NCI-H526 (cell line): ENCODE data around the gene OR2H2.
A peak's percentile ranks its signal among the peaks of the same experiment; 100 is the strongest.

Source experiments
- DNase-seq, 2 experiments: peaks; one replicate each; lab custom pipeline; 2025; lab: John Stamatoyannopoulos, UW

The OR2H2 gene

DNA sequence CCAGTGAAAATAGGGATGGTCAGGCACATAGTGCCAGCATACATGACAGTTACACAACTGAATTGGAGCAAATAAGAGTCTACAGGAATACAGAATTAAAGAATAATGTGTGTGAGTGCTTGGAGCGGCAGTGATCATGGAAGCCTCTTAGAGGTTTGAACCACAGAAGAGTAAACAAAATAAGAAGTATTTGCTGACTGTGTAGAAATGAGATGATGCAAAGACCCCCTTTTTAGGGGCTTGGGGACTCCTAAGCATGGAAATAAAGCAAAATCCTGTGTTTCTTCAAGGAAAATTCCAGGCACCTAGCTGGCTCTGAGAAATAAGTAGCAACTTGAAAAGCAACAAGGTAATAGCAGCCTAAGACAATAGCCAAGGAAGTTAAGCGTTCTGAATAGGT, 6.8 kb downstream of the OR2H2 start:
- no peak for DNase-seq

GRCh38 chr6:29593199-29593855, 8.4 kb downstream of the OR2H2 start:
- DNase-seq: no peak

- DNase-seq: no peak
Observed at GRCh38 chr6:29596381-29596900, 11.5 kb downstream of the OR2H2 start.

- DNase-seq: no peak
Observed at GRCh38 chr6:29597184-29597583, 12.3 kb downstream of the OR2H2 start.

GRCh38 chr6:29598172-29598747, 13.3 kb downstream of the OR2H2 start:
- no peak for DNase-seq

DNA sequence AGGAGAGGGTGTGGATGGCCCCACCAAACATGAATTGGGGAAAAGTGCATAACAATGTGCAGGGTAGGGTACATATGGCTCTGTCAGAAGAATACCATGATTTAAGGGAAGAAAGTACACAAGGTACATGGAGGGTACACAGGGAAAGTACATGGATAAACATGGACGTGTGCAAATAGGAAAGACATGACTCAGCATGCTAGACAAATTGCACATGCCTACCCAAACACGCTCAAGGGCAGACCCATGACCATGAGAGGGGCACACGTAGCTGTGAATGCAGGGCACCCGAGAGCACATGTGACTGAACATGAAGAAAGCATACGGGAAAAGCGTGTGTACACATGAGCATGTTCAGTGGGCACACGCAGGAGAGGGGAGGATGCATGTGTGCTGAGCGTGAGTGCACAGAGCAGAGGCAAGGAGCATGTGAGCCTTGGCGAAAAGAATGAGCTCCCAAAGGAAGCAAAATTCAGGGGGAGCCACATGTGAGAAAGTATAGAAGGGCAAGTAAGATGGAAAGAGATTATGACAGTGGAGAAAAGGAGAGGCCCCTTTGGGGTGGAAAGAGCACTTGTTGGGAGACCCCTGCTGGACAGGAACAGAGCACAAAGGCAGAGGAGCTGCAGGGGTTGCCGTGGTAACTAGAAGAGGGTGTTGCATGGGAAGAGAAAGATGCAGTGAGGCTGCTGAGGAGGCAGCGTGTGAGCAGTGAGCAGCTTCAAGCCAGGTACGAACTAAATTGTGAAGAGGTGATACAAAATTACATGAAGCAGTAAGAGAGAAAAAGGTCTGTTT, 17.8 kb downstream of the OR2H2 start:
- DNase-seq: peak; percentile 16 to 23

GRCh38 chr6:29603456-29603855, 18.5 kb downstream of the OR2H2 start:
- no peak for DNase-seq

DNA sequence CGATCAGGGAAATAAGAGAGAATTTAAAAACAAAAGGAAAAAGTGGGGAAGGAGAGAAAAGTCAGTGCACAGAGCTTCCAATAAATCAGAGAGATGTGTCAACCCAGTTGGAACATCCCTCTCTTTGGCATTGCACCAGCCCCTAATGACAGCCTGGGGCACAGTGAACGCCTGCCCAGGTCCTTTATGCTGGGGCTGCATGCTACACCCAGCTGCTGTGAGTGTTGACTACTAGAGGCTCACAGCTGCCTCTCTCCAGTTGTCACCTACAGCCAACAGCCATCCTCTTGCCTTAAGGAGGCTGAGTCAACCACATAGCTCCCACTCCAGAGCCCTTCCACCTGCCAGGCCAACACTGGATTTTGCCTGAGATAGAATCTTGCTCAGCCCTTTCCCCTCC, 19.0 kb downstream of the OR2H2 start:
- no peak for DNase-seq

DNA sequence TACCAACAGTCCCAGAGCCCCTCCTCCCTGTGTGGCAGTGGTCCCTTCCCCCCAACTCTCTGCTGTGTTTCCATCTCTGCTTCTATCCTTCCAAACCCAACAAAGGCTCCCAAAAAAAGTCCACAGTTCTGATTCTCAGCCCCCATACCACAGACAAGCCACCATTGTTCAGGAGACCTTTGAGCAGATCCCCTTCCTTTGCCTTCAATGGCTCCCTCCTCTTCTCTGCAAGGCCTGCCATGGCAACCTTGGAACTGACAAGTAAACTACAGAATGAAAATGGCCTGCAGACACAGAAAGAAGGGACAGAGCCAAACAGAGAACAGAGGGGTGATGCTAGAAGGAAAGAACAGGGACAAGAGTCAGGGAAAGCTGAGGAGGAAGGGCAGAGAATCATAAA, 23.2 kb downstream of the OR2H2 start:
- no peak for DNase-seq

DNA sequence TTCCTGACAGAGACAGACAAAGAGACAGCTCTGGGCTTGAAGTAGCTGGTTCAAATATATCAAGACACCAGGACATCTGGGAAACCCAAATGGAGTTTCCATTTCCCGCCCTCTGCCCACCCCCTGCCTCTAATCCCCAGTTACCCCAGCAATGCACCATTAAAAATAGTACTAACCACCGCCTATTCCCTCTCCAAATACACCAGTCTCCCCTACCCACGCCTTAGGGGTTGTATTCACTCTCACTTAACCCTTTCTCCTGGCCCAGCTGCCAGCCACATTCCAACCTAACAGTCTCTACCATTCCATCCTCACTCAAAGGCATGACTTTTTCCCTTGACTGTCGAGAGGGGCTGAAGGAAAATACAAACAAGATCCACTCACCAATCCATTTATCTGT, 25.6 kb downstream of the OR2H2 start:
- DNase-seq: no peak

GRCh38 chr6:29611426-29611825, 26.5 kb downstream of the OR2H2 start:
- no peak for DNase-seq

GRCh38 chr6:29617782-29618554, 33.0 kb downstream of the OR2H2 start:
- DNase-seq: no peak

DNA sequence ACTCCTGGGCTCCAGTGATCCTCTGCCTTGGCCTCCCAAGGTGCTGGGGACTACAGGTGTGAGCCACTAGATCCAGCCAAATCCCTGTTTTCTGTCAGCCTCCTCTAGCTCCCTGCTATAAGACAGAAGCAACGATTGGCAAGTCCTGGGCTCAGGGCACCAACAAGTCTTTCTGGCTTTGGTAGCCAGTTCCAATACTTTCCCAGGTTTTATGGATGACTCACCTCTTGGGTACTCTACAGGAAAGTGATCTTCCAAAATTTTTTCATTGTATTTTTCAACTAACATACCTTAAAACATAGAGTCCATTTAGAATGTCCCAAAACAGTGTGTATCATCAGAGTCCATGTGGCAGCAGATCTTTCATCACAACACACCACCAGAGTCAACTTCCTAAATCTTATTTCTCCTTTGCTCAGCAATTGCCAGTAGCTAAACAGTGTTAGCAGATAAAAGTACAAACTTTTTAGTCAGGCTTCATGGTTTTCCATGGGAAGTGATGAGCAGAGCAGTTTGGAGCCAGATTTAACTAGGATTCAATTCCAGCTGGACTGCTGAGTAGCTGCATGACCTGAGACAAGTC, 34.7 kb downstream of the OR2H2 start:
- DNase-seq: no peak

DNA sequence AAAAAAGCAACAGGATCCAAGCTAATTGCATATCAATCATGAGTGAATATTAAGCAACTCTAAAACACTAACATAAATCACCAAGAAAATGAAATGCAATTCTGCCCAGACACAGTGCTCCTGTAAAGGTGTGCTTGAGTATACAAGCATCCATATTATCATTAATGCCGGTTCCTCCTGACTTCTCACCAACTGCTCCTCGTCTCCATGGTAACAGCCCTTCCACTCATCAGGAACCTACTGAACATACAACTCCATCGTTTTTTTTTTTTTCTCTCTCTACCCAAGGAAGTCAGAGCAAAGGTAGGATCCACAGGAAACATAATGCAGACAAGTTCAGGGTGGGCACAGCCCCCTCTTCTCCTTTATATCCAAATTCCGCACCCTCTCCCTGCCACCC, 35.7 kb downstream of the OR2H2 start:
- peak in 1 of 2 experiments; percentile 2 for DNase-seq

GRCh38 chr6:29624520-29624961, 39.6 kb downstream of the OR2H2 start:
- DNase-seq: no peak

DNA sequence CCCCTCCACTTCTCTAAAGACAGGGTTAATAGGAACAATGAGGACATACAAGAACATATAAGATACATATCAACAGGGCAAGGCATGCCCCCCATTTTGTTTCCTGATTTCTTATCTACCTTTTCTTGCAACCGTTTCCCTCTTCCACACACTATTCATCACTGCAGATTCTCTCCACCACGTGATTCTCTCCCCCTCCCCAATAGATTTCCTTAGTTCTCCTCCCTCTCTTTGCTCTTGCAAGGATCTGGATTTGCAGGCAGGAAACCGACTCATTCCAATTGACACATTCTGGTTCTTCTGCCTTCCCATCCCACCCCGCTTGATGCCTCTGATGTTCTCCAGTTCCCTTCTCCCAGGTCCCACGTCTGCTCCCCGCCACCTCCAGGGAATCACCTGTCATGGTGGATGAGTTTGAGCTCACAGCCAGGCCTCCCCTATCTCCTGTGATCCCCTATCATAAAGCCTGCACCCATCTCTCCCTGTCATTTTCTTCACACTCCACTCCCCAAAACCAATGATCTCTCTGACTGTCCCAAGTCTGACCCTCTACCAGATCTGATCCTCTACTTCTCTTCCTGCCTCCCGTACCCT, 40.5 kb downstream of the OR2H2 start:
- DNase-seq: no peak

DNA sequence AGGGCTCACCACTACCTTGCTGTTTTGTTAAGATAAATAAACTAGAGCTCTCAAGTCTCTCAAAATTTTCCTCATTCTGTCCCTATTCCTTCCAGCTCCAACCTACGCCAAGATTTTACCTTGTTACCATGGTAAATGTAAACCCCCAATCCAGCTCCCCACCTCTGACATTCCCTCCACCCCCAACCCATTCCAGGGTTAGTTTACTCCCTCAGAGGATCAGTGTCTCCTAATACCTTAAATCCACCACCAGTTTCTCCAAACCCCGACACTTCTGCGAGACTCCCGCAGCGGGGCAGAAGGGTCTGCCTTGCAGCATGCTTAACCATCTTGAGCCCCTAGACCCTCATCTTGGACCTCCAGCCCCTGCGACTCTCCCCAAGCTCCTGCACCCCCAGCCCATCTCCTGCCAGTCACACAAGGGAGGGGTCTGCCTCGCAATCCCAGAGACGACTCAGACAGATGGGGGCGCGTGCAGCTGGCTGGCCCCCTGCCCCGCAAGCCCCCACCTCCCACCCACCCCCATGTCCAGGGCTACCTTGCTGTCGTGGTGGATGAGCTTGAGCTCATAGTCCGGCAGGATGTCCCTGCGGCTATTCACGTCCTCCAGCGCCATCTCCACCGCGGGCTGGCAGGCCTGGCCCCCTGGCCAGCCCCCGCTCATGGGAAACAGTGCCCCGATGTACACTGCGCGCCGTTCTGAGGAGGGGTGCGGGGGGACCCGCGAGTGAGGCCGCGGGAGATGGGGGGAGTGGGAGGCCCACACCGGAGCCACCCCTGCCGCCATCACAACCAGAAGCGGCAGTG, 42.2 kb downstream of the OR2H2 start:
- DNase-seq: no peak

DNA sequence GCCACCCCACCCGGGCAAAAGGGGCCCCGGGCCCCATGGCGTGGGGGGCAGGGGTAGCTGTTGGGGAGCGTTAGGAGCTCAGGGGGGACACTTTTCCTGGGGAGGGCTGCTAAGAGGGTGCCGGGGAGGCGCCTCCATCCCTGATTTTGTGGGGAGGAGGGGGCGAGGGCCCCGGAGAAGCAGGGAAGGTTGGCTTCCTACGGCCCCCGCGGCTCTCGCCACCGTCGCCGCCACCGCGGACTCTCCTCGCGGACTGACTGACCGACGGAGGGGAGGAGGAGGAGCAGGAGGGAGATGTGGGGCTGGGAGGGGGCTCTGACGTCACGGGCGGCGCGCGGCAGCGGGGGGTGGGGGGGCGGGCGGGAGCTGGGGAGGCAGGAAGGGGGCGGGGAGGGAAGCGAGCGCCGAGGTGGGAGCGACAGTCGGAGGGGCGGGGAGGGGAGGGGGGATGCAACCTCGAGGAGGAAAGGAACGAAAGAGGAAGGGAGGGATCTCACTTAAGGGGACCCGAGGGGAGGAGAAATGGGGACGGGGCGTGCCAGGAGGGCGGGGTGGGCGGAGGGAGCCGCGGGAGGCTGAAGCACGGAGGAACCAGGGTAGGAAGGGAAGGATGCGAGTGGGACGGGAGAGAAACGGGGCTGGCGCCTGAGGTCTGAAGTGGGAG, 43.0 kb downstream of the OR2H2 start:
- DNase-seq: peak in 1 of 2 experiments; percentile 71

- DNase-seq: peak; percentile 76 to 92
Observed at GRCh38 chr6:29628419-29629281, 43.7 kb downstream of the OR2H2 start.
